HL-60/S4 (cell line): Measurements from ENCODE around the gene NARF.
"Not testable (repeated sequence)": the region's sequence is repeated elsewhere in the genome, so short reads cannot be mapped to it uniquely, and the experiment has no call there.

Experiments
- in situ Hi-C: fragments of 300-500 bp; cut with MboI; formaldehyde crosslinking; loops from 2 replicates; pipeline ENCODE4 v1.14.3; 2022; ENCODE audit warnings: low sequenced_read_pairs

The NARF gene

GRCh38 chr17:82529914-82530300, 71.4 kb downstream of the NARF start:
- in situ Hi-C loops: no loop called here

GRCh38 chr17:82531431-82531881, 72.9 kb downstream of the NARF start:
- in situ Hi-C loops: no loop called here

DNA sequence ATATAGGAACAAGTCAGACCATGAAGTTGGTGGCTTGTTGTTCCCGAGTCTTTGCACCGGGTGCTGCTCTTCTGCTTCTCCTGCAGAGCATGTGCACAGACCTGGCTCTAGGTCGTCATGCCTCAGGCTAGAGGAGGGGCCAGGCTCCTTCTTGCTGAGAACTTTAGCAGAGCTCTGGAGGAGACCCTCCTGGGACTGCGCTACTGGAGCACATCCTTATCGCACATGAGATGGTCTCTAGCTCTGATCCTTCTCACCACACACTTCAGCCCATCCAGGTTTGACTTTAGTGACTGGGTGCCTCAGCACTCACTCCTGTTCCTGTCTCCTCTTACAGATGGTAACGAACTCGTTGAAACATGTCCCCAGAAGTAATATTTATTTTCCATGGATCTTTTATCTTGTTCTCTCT, 75.9 kb downstream of the NARF start:
- in situ Hi-C loops: no loop called here

- in situ Hi-C loops: no loop called here
These were observed 78.1 kb downstream of the NARF start for GRCh38 chr17:82536512-82537201.

DNA sequence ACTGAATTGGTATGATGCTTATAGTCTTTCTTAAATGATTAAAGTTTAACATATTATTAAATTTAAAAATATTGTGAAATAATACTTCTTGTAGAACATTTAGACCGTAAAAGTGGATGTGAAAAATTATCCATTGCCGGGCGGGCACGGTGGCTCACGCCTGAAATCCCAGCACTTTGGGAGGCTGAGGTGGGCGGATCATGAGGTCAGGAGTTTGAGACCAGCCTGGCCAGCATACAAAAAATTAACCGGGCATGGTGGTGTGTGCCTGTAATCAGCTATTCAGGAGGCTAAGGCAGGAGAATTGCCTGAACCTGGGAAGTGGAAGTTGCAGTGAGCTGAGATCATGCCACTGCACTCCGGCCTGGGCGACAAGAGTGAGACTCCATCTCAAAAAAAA, 78.7 kb downstream of the NARF start:
- in situ Hi-C loops: not testable (repeated sequence)

- in situ Hi-C loops: not testable (repeated sequence)
These were observed 80.5 kb downstream of the NARF start for GRCh38 chr17:82539076-82539475.
